ENCODE measurements around the gene CBX4. TPM values are rescaled to one million over a fixed set of nuclear protein-coding genes. Genes with fewer than 3 reads are reported as not detected.

Gene CBX4
- total and polyA plus RNA-seq, 2 donors (not counting 1 experiment from before 2014, with no cell fraction given): 5.4 to 13.4 TPM

GRCh38 chr17:79830763-79831264, 8.4 kb downstream of the CBX4 start:
- Histone ChIP-seq H4K20me1 (ENCODE audit: control insufficient read depth, extremely low read depth, insufficient read depth, low read length) (no peaks in the 10 kb centered on the region), H3K36me3 (ENCODE audit: control insufficient read depth, insufficient read depth, low read length) (peaks cover 16% of the 10 kb centered on the region), H3K27ac (ENCODE audit: insufficient read depth, low read length) (no peak overlapping the region), H3K4me1 (ENCODE audit: control insufficient read depth, extremely low read depth, insufficient read depth, low read length) (peaks cover 5% of the 10 kb centered on the region), H3K4me3 (replicated peaks in 1 of 4; ENCODE audit: control extremely low read depth in 1 of 4, insufficient read depth in 1 of 4, low read depth in 3 of 4, low read length in 4 of 4) (no peak overlapping the region), H3K9ac (ENCODE audit: insufficient read depth, low read length) (no peak overlapping the region), H2AFZ (ENCODE audit: low read length) (no peak overlapping the region), H3K27me3 (ENCODE audit: control insufficient read depth, insufficient read depth, low read length) (no peaks in the 10 kb centered on the region), H3K79me2 (ENCODE audit: control insufficient read depth, insufficient read depth, low read length) (no peaks in the 10 kb centered on the region), H3K9me3 (ENCODE audit: control insufficient read depth, insufficient read depth, low read depth, low read length) (no peaks in the 10 kb centered on the region), H3K4me2 (ENCODE audit: extremely low read depth, insufficient read depth, low read length) (no peak overlapping the region)
- TF ChIP-seq EZH2 (IDR thresholded peaks at IDR 0.05; ENCODE audit: low read length, missing control alignments): no peak
- no peak for TF ChIP-seq CTCF (conservative IDR thresholded peaks at IDR 0.05 in 1 of 2, IDR thresholded peaks at IDR 0.05 in 1 of 2; ENCODE audit: low read depth in 1 of 2, low read length in 2 of 2)
- no peak for DNase-seq (ENCODE audit: low read depth in 2 of 2)

- no peak overlapping the region for H3K4me3 ChIP-seq (replicated peaks in 1 of 4; ENCODE audit: control extremely low read depth in 1 of 4, insufficient read depth in 1 of 4, low read depth in 3 of 4, low read length in 4 of 4)
- no peak for DNase-seq (ENCODE audit: low read depth in 2 of 2)
- no peak overlapping the region for H3K9ac ChIP-seq (ENCODE audit: insufficient read depth, low read length)
- no peak overlapping the region for H2AFZ ChIP-seq (ENCODE audit: low read length)
- H3K4me2 ChIP-seq (ENCODE audit: extremely low read depth, insufficient read depth, low read length): no peak overlapping the region
- H3K9me3 ChIP-seq (ENCODE audit: control insufficient read depth, insufficient read depth, low read depth, low read length): no peaks in the 10 kb centered on the region
- peaks cover 5% of the 10 kb centered on the region for H3K4me1 ChIP-seq (ENCODE audit: control insufficient read depth, extremely low read depth, insufficient read depth, low read length)
- H4K20me1 ChIP-seq (ENCODE audit: control insufficient read depth, extremely low read depth, insufficient read depth, low read length): no peaks in the 10 kb centered on the region
- H3K79me2 ChIP-seq (ENCODE audit: control insufficient read depth, insufficient read depth, low read length): no peaks in the 10 kb centered on the region
- peaks cover 14% of the 10 kb centered on the region for H3K36me3 ChIP-seq (ENCODE audit: control insufficient read depth, insufficient read depth, low read length)
- no peaks in the 10 kb centered on the region for H3K27me3 ChIP-seq (ENCODE audit: control insufficient read depth, insufficient read depth, low read length)
- H3K27ac ChIP-seq (ENCODE audit: insufficient read depth, low read length): no peak overlapping the region
- TF ChIP-seq EZH2 (IDR thresholded peaks at IDR 0.05; ENCODE audit: low read length, missing control alignments): no peak
- no peak for TF ChIP-seq CTCF (conservative IDR thresholded peaks at IDR 0.05 in 1 of 2, IDR thresholded peaks at IDR 0.05 in 1 of 2; ENCODE audit: low read depth in 1 of 2, low read length in 2 of 2)
Observed at GRCh38 chr17:79830303-79830702, 8.9 kb downstream of the CBX4 start.

GRCh38 chr17:79829457-79829856, 9.8 kb downstream of the CBX4 start:
- Histone ChIP-seq H3K4me3 (replicated peaks in 1 of 4; ENCODE audit: control extremely low read depth in 1 of 4, insufficient read depth in 1 of 4, low read depth in 3 of 4, low read length in 4 of 4) (no peak overlapping the region), H4K20me1 (ENCODE audit: control insufficient read depth, extremely low read depth, insufficient read depth, low read length) (no peaks in the 10 kb centered on the region), H3K36me3 (ENCODE audit: control insufficient read depth, insufficient read depth, low read length) (peaks cover 8% of the 10 kb centered on the region), H3K9ac (ENCODE audit: insufficient read depth, low read length) (no peak overlapping the region), H3K27me3 (ENCODE audit: control insufficient read depth, insufficient read depth, low read length) (no peaks in the 10 kb centered on the region), H3K4me2 (ENCODE audit: extremely low read depth, insufficient read depth, low read length) (no peak overlapping the region), H3K9me3 (ENCODE audit: control insufficient read depth, insufficient read depth, low read depth, low read length) (no peaks in the 10 kb centered on the region), H2AFZ (ENCODE audit: low read length) (no peak overlapping the region), H3K79me2 (ENCODE audit: control insufficient read depth, insufficient read depth, low read length) (no peaks in the 10 kb centered on the region), H3K27ac (ENCODE audit: insufficient read depth, low read length) (no peak overlapping the region), H3K4me1 (ENCODE audit: control insufficient read depth, extremely low read depth, insufficient read depth, low read length) (peaks cover 5% of the 10 kb centered on the region)
- DNase-seq (ENCODE audit: low read depth in 2 of 2): no peak
- TF ChIP-seq EZH2 (IDR thresholded peaks at IDR 0.05; ENCODE audit: low read length, missing control alignments) (no peak), CTCF (conservative IDR thresholded peaks at IDR 0.05 in 1 of 2, IDR thresholded peaks at IDR 0.05 in 1 of 2; ENCODE audit: low read depth in 1 of 2, low read length in 2 of 2) (no peak)

All from fibroblast of lung (primary cell).